Chondrocyte (in vitro differentiated cells): ENCODE data around the gene ARHGAP31. TPM values are rescaled to one million over a fixed set of nuclear protein-coding genes. Genes with fewer than 3 reads are reported as not detected.

Experiments used
- DNase-seq: peaks from one replicate; pipeline ENCODE4 v3.0.0; 2021; ENCODE audit warnings: mixed read lengths, low spot score
- H3K27ac Mint-ChIP-seq: one replicate; pipeline ENCODE4 v1.8.0; 2021; ENCODE audit warnings: mild to moderate bottlenecking, moderate library complexity, mixed read lengths; ENCODE audit not compliant: unreplicated experiment
- H3K27me3 Mint-ChIP-seq: 2 replicates; pipeline ENCODE4 v1.8.0; 2021; ENCODE audit warnings: low read depth, mixed read lengths
- H3K36me3 Mint-ChIP-seq: 2 replicates; pipeline ENCODE4 v1.8.0; 2021; ENCODE audit warnings: low read depth, mixed read lengths
- H3K4me1 Mint-ChIP-seq: 2 replicates; pipeline ENCODE4 v1.8.0; 2021; ENCODE audit warnings: low read depth, mild to moderate bottlenecking, mixed read lengths
- H3K4me3 Mint-ChIP-seq: one replicate; pipeline ENCODE4 v1.8.0; 2021; ENCODE audit warnings: mild to moderate bottlenecking, moderate library complexity, mixed read lengths; ENCODE audit not compliant: unreplicated experiment
- H3K9me3 Mint-ChIP-seq: 2 replicates; pipeline ENCODE4 v1.8.0; 2021; ENCODE audit warnings: low read depth, mixed read lengths
- total RNA-seq: library from RNA; stranded (reverse); gene quantifications from 3 replicates; pipeline ENCODE4 v1.2.1, GENCODE V29; 2021
- TF ChIP-seq, protein P1 (sequence below): fragments of 200-600 bp; sonication (generic); IDR thresholded peaks from 2 replicates; pipeline ENCODE4 v1.5.0; 2021; ENCODE audit warnings: antibody characterized with exemption, mild to moderate bottlenecking, moderate library complexity

Gene ARHGAP31
- total RNA-seq, 1 donor from 2014 or later = 35.2 TPM

DNA sequence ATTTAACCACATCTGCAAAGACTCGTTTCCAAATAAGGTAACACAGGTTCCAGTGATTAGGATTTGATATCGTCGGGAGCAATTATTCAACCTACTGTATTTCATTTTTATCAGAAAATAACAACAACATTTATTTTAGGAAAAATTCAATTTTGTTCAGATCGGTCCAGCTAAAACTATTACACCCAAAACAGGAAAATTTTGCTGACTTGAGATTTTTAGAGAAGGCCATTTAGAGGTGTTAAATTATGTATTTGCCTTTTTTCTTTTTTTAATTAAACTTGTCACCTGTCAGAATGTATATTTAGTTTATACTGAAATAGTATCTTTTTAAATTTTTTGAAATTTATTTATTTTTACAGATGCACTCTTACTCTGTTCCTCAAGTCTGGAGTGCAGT is 81.3 kb downstream of the ARHGAP31 start:
- H3K9me3 Mint-ChIP-seq = no peaks in the 10 kb centered on the region
- no peak overlapping the region for H3K4me3 Mint-ChIP-seq
- peaks cover 18% of the 10 kb centered on the region for H3K36me3 Mint-ChIP-seq
- TF ChIP-seq, protein P1, sequence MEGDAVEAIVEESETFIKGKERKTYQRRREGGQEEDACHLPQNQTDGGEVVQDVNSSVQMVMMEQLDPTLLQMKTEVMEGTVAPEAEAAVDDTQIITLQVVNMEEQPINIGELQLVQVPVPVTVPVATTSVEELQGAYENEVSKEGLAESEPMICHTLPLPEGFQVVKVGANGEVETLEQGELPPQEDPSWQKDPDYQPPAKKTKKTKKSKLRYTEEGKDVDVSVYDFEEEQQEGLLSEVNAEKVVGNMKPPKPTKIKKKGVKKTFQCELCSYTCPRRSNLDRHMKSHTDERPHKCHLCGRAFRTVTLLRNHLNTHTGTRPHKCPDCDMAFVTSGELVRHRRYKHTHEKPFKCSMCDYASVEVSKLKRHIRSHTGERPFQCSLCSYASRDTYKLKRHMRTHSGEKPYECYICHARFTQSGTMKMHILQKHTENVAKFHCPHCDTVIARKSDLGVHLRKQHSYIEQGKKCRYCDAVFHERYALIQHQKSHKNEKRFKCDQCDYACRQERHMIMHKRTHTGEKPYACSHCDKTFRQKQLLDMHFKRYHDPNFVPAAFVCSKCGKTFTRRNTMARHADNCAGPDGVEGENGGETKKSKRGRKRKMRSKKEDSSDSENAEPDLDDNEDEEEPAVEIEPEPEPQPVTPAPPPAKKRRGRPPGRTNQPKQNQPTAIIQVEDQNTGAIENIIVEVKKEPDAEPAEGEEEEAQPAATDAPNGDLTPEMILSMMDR = no peak
- no peaks in the 10 kb centered on the region for H3K27me3 Mint-ChIP-seq
- no peak overlapping the region for H3K27ac Mint-ChIP-seq
- no peaks in the 10 kb centered on the region for H3K4me1 Mint-ChIP-seq
- no peak for DNase-seq

DNA sequence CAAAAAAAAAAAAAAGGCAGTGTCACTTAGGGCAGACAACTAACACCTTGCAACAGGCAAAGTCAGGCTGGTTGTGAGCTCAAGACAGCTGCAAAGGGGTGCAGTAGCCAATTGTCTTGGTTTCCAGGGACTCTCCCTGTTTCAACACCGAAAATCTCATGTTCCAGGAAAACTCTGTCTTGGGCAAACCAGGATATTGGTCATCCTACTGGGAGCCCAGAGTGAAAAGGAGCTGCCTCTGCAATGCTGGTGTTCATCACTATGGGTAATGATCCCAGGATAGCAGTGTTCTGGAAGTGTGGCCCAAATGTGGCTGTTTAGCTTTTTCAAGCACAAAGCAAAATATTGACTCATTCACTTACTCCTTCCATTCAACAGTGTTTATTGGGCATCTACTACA is 82.6 kb downstream of the ARHGAP31 start:
- Mint-ChIP-seq H3K9me3 (no peaks in the 10 kb centered on the region), H3K27ac (no peak overlapping the region), H3K27me3 (no peaks in the 10 kb centered on the region), H3K4me3 (no peak overlapping the region), H3K36me3 (peaks cover 19% of the 10 kb centered on the region), H3K4me1 (no peaks in the 10 kb centered on the region)
- no peak for DNase-seq
- TF ChIP-seq, protein P1 = no peak

DNA sequence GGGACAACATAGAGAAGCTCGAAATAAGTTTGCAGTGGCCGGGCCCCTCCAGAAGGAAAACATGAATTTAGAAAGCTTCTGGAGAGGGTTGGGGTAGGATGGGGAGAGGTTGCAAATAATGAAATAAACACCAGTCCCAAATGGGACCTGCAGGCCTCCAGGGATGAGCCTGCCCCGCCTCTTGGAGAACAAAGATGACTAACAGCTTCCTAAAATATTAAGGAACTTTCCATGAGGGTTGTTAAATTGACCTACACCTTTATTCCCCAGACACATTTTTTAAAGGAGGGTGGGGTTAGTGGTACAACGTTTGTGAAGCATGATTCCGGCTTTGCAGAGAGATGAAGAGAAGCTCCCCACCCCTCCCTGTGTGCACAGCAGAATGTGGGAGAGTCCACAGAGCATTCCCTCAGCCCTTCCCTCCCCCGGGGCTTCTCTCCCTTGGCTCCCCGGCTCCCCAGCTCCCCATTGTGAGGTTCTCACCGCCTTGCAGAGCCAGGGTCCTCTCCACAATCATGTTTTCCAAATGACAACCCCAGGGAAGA is 84.1 kb downstream of the ARHGAP31 start:
- Mint-ChIP-seq H3K27me3 (no peaks in the 10 kb centered on the region), H3K9me3 (no peaks in the 10 kb centered on the region), H3K36me3 (peaks cover 30% of the 10 kb centered on the region), H3K27ac (no peak overlapping the region), H3K4me1 (no peaks in the 10 kb centered on the region), H3K4me3 (no peak overlapping the region)
- TF ChIP-seq, protein P1 = no peak
- no peak for DNase-seq

DNA sequence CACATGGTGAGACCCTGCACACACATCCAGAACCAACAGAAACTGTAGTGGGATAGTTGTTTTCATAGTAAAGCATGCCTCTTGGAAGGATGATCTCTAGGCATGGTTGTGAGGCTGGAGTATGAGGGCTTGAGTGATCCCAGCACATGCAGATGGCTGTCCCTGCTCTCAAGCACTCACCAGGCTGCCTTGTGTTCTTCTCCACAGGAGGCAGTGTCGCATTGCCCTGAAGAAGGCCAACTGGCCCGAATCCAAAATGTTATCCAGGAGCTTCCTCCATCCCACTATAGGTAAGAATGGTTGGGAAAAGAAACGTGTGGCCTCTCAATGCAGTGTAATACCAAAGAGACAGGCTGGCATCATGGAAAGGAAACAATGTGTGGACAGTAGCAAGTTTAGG is 86.5 kb downstream of the ARHGAP31 start:
- Mint-ChIP-seq H3K4me3 (no peak overlapping the region), H3K27ac (no peak overlapping the region), H3K9me3 (no peaks in the 10 kb centered on the region), H3K36me3 (peaks cover 33% of the 10 kb centered on the region), H3K4me1 (no peaks in the 10 kb centered on the region), H3K27me3 (no peaks in the 10 kb centered on the region)
- no peak for DNase-seq
- TF ChIP-seq, protein P1 = no peak

DNA sequence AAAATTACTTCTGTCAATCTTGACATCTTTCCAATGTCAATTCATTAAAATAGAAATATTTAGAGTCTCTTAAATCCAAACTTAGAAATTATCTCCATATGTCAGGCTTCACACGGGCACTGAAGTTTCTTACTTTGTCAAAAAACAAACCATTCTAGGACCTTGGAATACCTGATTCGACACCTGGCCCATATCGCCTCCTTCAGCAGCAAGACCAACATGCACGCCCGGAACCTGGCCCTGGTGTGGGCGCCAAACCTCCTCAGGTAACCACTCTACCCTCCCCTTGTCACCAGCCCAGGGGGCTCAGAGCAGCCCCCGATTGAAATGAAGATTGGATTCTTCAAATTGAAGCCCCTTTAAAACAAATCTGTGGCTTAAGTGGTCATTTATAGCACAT is 88.0 kb downstream of the ARHGAP31 start:
- H3K27ac Mint-ChIP-seq = no peak overlapping the region
- no peaks in the 10 kb centered on the region for H3K9me3 Mint-ChIP-seq

More for the DNA sequence above, 88.0 kb downstream of the ARHGAP31 start:
- no peaks in the 10 kb centered on the region for H3K4me1 Mint-ChIP-seq
- no peak for DNase-seq
- TF ChIP-seq, protein P1 = no peak
- no peaks in the 10 kb centered on the region for H3K27me3 Mint-ChIP-seq
- H3K4me3 Mint-ChIP-seq = no peak overlapping the region
- H3K36me3 Mint-ChIP-seq = peaks cover 28% of the 10 kb centered on the region
